GM18951 (cell line): ENCODE data around the gene PIR.

Source experiments
- POLR2A ChIP-seq: IDR thresholded peaks from 4 replicates; pipeline ENCODE4 v1.6.1; 2011; ENCODE audit warnings: mild to moderate bottlenecking; ENCODE audit not compliant: insufficient read length, insufficient read depth; ENCODE audit errors: extremely low read depth
- in situ Hi-C: fragments of 300-500 bp; cut with MboI; formaldehyde crosslinking; loops from one replicate; pipeline ENCODE4 v1.12.0; 2022; ENCODE audit warnings: low sequenced_read_pairs, mixed read lengths, inconsistent platforms; ENCODE audit not compliant: unreplicated experiment

The PIR gene

DNA sequence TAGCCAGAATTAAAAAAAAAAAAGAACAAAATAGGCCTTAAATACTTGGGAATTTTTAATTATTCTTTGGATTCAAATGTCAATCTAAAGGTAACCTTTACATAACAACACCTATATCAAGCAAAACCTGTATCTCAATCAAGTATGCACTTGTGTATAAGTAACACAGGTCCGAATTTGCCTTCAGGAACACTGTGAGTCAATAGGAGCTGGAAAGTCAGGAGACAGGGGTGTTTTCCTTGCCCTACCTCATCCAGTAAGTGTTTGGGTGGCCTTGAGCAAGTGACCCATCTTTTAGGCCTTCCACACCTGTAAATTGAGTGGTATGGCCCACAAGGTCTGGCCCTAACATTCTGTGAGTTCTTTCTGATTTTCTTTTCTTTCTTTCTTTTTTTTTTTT is 68.1 kb downstream of the PIR start:
- TF ChIP-seq POLR2A = no peak
- in situ Hi-C loops = no loop called here

GRCh38 chrX:15418707-15419181 is 74.4 kb downstream of the PIR start:
- in situ Hi-C loops = no loop called here
- TF ChIP-seq POLR2A = no peak

DNA sequence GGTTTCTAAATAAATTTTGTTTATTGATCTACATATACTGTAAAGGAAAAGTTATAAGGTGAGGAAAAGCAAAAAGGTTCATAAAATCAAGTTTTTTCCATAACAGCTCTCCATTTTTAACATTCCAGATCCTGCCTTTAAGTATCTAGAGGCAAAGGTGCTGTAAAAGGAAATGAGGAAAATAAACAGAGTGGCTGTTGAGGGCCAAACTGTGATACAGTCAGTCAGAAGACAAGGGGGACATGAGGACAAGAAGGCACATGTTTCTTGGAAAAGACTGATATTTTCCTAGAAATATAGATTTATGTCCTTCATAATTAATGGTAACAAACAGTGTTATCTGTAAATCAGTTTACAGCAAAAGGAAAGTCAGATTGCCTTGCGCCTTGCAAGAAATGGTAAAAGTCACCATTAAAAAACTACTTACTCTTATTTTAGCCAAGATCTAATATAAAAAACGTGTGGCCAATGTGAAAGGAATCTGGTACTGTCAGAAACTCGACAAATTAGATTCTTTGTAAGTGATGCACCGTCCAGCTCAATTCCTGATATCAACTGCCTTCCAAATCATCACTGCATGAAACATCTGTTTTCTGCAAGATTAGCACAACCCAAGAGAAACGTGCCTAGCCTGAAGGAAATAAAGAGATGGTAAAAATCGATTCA is 75.0 kb downstream of the PIR start:
- no peak for TF ChIP-seq POLR2A
- in situ Hi-C loops = no loop called here

DNA sequence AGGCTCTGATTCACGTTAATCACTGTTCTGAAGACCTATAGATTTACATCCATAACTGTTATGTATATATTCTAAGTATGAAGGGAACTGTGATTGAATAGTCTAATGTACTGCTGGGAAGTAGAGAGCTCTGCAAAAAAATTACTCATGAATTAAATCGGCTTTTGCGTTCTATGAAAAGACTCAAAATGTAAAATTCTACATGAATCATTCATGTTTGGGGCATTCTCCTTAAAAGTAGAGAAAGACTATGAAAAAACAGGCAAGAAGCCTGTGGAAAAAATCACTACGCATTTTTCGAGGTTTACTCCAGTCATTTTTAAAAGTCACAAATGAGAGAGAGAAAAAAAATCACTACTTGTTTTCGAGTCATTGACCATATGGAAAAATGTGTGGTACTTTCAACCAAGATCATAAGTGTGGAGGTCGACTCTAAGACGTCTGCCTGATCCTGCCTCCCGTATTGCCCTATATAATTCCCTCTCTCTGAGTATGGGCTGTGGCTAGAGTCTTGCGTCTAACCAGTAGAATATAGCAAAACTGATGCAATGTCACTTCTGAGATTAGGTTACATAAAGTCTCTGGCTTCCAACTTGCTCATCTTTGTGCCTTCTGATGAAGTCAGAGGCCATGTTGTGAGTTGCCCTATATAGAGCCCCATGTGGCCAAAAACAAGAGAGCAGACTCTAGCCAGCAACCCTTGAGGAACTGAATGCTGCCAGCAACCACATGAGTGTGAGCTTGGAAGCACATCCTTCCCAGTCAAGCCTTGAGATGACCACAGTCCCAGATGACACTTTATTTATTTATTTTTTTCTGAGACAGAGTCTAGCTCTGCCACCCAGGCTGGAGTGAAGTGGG is 76.8 kb downstream of the PIR start:
- in situ Hi-C loops = no loop called here
- TF ChIP-seq POLR2A = no peak

DNA sequence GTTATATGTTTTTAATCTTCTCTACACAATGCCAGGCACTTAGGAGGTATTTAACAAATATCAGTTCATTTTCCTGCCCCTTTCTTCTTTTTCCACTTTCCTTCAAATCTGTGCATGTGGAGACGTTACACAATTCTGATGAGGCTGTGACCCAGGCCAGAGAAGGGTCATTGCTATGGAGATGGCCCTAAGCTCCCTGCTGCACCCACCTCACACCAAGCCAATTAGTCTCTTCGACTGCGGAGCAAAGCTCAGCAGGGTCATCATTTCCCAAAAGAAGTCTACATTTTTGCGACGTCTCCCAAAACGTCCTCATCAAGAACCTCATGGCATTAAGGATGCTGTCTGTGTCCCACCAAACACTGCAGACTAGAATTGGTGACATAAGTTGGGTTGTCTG is 80.0 kb downstream of the PIR start:
- TF ChIP-seq POLR2A = no peak

DNA sequence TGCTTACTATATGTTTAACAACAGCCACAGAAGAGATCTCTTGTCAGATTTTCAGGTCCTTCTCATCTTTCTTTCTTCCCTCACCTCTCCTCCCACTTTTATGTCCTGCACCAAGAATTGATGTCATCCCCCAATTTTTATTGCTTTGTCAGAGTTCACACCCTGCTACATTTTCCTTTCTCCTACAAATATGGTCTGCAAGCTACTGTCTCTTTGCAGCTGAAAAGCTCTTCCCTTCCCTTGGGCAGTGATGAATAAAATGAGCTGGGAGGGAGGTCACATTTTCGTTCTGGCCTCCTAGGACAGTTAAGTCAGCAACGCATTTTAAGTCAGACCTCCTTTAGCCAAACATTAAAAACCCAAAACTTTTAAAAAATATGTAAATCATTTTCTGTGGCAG is 82.2 kb downstream of the PIR start:
- in situ Hi-C loops = no loop called here
- no peak for TF ChIP-seq POLR2A

More for the DNA sequence above, 80.0 kb downstream of the PIR start:
- in situ Hi-C loops = no loop called here

DNA sequence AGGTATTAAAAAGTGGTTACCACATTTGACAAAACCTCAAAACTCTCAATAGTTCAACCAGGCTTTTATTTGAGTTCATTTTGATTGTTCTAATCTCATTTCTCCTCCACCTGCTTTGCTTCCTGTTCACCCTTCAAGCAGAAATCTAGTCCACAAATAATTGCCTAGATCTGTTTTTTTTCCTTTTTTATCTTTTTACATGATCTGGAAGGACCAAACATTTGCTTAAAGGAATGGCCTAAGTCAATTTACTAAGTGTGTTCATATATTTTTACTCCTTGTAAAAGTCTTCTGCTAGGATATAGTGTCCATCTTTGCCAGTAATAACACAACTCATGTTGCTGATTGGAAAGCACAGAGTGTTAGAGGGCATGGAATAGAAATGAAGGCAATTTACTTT is 82.7 kb downstream of the PIR start:
- in situ Hi-C loops = no loop called here
- TF ChIP-seq POLR2A = no peak

DNA sequence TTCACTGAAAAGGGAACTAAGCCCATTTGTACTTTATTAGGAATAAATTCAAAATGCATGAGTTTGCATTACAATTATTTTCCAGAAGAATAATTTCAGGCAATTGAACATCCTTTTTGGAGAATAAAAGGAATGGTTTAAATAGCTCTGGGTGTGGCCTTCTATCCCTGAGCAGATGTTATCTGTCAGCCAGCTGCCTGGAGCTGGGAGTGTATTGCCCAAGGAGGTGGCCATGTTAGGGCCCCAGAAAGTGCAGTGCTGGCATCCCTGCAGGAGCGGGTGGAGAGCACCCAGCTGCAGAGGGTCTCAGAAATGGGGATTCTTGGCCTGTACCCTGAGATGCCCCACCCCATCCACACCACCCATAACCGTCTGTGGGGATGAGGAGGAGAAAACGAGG is 87.3 kb downstream of the PIR start:
- in situ Hi-C loops = no loop called here
- no peak for TF ChIP-seq POLR2A

- in situ Hi-C loops = no loop called here
- no peak for TF ChIP-seq POLR2A
Measured at GRCh38 chrX:15404401-15405096, 88.6 kb downstream of the PIR start.

GRCh38 chrX:15401378-15401777 is 91.8 kb downstream of the PIR start:
- no peak for TF ChIP-seq POLR2A
- in situ Hi-C loops = no loop called here

- TF ChIP-seq POLR2A = no peak
- in situ Hi-C loops = no loop called here
Measured at GRCh38 chrX:15399962-15400391, 93.2 kb downstream of the PIR start.

DNA sequence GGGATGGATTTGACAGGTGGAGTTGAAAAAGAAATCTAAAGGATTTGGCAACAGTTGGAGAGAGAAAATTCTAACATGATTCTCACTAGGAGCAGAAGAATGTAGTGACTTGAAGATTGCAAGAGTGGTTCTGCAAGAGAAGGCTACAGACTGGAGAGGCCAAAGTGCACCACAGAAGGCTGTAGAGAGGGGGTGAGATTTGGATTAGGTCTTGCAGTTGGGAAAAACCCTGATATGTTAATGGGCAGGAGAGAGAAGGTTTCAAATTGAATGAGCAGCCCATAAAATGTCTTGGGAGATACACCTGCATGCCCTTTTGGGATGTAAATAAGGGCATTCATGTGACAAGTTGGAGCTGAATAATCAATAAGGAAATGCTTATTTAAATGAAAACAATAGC is 94.3 kb downstream of the PIR start:
- in situ Hi-C loops = no loop called here
- no peak for TF ChIP-seq POLR2A

GRCh38 chrX:15395789-15396188 is 97.3 kb downstream of the PIR start:
- in situ Hi-C loops = no loop called here
- no peak for TF ChIP-seq POLR2A
